Skin epidermis (tissue), 12 donors: ENCODE results near the gene SETBP1.

Source experiments
- H3K27ac ChIP-seq, 21 experiments: fragments of 200-600 bp; sonication (generic) in 11 of 21; one replicate each; pipeline ENCODE4 v1.5.0; 2020; ENCODE audit warnings: mild to moderate bottlenecking in 3 of 21, inconsistent platforms in 2 of 21, moderate library complexity in 2 of 21
- H3K4me3 ChIP-seq, 7 experiments: fragments of 200-600 bp; sonication (generic) in 2 of 7; one replicate each; pipeline ENCODE4 v1.5.0; 2020; ENCODE audit warnings: inconsistent platforms in 2 of 7, mild to moderate bottlenecking in 2 of 7, moderate library complexity in 1 of 7

SETBP1 gene

GRCh38 chr18:45102126-45102525 is 421.4 kb downstream of the SETBP1 start:
- H3K27ac ChIP-seq, result peak overlapping the region in 1 of 21 experiments; percentile 11

GRCh38 chr18:45102863-45103262 is 422.2 kb downstream of the SETBP1 start:
- H3K4me3 ChIP-seq, result no peak overlapping the region
- H3K27ac ChIP-seq, result peak overlapping the region in 2 of 21 experiments; percentile 11 to 39

More at GRCh38 chr18:45102126-45102525, 421.4 kb downstream of the SETBP1 start:
- no peak overlapping the region for H3K4me3 ChIP-seq

GRCh38 chr18:45103319-45104048 is 422.8 kb downstream of the SETBP1 start:
- H3K27ac ChIP-seq, result peak overlapping the region in 2 of 21 experiments; percentile 11 to 39
- H3K4me3 ChIP-seq, result no peak overlapping the region

GRCh38 chr18:45104049-45104395 is 423.3 kb downstream of the SETBP1 start:
- H3K27ac ChIP-seq, result peak overlapping the region in 1 of 21 experiments; percentile 5

GRCh38 chr18:45106331-45106774 is 425.7 kb downstream of the SETBP1 start:
- Histone ChIP-seq H3K27ac (peak overlapping the region in 5 of 21 experiments; percentile 5 to 40 (median 33)), H3K4me3 (no peak overlapping the region)

More at GRCh38 chr18:45104049-45104395, 423.3 kb downstream of the SETBP1 start:
- H3K4me3 ChIP-seq, result no peak overlapping the region

- H3K27ac ChIP-seq, result no peak overlapping the region
Measured at GRCh38 chr18:45107425-45107824, 426.7 kb downstream of the SETBP1 start.

GRCh38 chr18:45108754-45109153 is 428.1 kb downstream of the SETBP1 start:
- no peak overlapping the region for H3K4me3 ChIP-seq

More at GRCh38 chr18:45107425-45107824, 426.7 kb downstream of the SETBP1 start:
- no peak overlapping the region for H3K4me3 ChIP-seq

GRCh38 chr18:45109271-45109670 is 428.6 kb downstream of the SETBP1 start:
- Histone ChIP-seq H3K4me3 (no peak overlapping the region), H3K27ac (peak overlapping the region in 1 of 21 experiments; percentile 42)

More at GRCh38 chr18:45108754-45109153, 428.1 kb downstream of the SETBP1 start:
- H3K27ac ChIP-seq, result peak overlapping the region in 1 of 21 experiments; percentile 42

GRCh38 chr18:45109706-45110105 is 429.0 kb downstream of the SETBP1 start:
- Histone ChIP-seq H3K27ac (peak overlapping the region in 1 of 21 experiments; percentile 42), H3K4me3 (no peak overlapping the region)

- no peak overlapping the region for H3K4me3 ChIP-seq
- peak overlapping the region in 4 of 21 experiments; percentile 1 to 27 (median 10) for H3K27ac ChIP-seq
Measured at GRCh38 chr18:45110577-45111501, 430.2 kb downstream of the SETBP1 start.

- H3K27ac ChIP-seq, result peak overlapping the region in 1 of 21 experiments; percentile 27
- no peak overlapping the region for H3K4me3 ChIP-seq
Measured at GRCh38 chr18:45111502-45111848, 430.8 kb downstream of the SETBP1 start.

- no peak overlapping the region for H3K27ac ChIP-seq
- H3K4me3 ChIP-seq, result no peak overlapping the region
Measured at GRCh38 chr18:45112682-45113081, 432.0 kb downstream of the SETBP1 start.

GRCh38 chr18:45116116-45116515 is 435.4 kb downstream of the SETBP1 start:
- no peak overlapping the region for H3K27ac ChIP-seq
- no peak overlapping the region for H3K4me3 ChIP-seq
